Activated naive CD8-positive, alpha-beta T cell treated with anti-CD3 and anti-CD28 coated beads, Interleukin-2, amount 10 ng/mL, durations not matched to agents 7 days and 5 days (primary cell): ENCODE measurements around the gene PHF10. TPM values are rescaled to one million over a fixed set of nuclear protein-coding genes. Genes with fewer than 3 reads are reported as not detected.

Source experiments
- ATAC-seq: fragments of 150-1000 bp; cut with Tn5 transposase; one replicate; pipeline ENCODE4 v1.10.0; 2021; ENCODE audit warnings: low read depth, moderate library complexity
- POLR2A ChIA-PET: fragments of 350-600 bp; sonication (Branson Sonifier 250); formaldehyde crosslinking; loops from one replicate; lab custom pipeline; 2021; ENCODE audit warnings: antibody characterized with exemption; lab: Charles Lee
- DNase-seq: peaks from one replicate; pipeline ENCODE4 v3.0.0; 2021
- H3K27ac Mint-ChIP-seq: one replicate; pipeline ENCODE4 v1.8.0; 2022; ENCODE audit warnings: mild to moderate bottlenecking, mixed read lengths
- H3K27me3 Mint-ChIP-seq: one replicate; pipeline ENCODE4 v1.8.0; 2022; ENCODE audit warnings: mild to moderate bottlenecking, moderate library complexity, mixed read lengths
- H3K36me3 Mint-ChIP-seq: one replicate; pipeline ENCODE4 v1.8.0; 2021; ENCODE audit warnings: mild to moderate bottlenecking, mixed read lengths
- H3K4me1 Mint-ChIP-seq: one replicate; pipeline ENCODE4 v1.8.0; 2021; ENCODE audit warnings: mixed read lengths
- H3K4me3 Mint-ChIP-seq: one replicate; pipeline ENCODE4 v1.8.0; 2022; ENCODE audit warnings: mild to moderate bottlenecking, moderate library complexity, mixed read lengths
- H3K9me3 Mint-ChIP-seq: one replicate; pipeline ENCODE4 v1.8.0; 2021; ENCODE audit warnings: mixed read lengths
- total RNA-seq, 2 experiments: library from RNA; stranded (reverse); gene quantifications; one replicate each; pipeline ENCODE4 v1.2.3, GENCODE V29; 2021

Gene PHF10
- total RNA-seq, 2 experiments from 2014 or later, result 67.2 to 71.0 TPM

- Mint-ChIP-seq H3K36me3 (peaks cover 3% of the 10 kb centered on the region), H3K9me3 (no peaks in the 10 kb centered on the region), H3K4me3 (no peak overlapping the region), H3K27me3 (no peaks in the 10 kb centered on the region), H3K27ac (no peak overlapping the region), H3K4me1 (no peaks in the 10 kb centered on the region)
- ATAC-seq, result no peak
- POLR2A ChIA-PET, result no interaction called here
- no peak for DNase-seq
These were observed 60.8 kb downstream of the PHF10 start for GRCh38 chr6:169663468-169663867.

GRCh38 chr6:169661391-169661756 is 62.9 kb downstream of the PHF10 start:
- H3K4me1 Mint-ChIP-seq, result no peaks in the 10 kb centered on the region
- POLR2A ChIA-PET, result interaction anchor here (0.6 kb wide), 1 partner anchor 914 kb away, joined by 3 read pairs; no protein-coding TSS in a partner anchor
- no peak overlapping the region for H3K27ac Mint-ChIP-seq
- no peak for DNase-seq
- no peaks in the 10 kb centered on the region for H3K27me3 Mint-ChIP-seq
- H3K4me3 Mint-ChIP-seq, result no peak overlapping the region
- no peak for ATAC-seq
- H3K36me3 Mint-ChIP-seq, result peaks cover 2% of the 10 kb centered on the region
- H3K9me3 Mint-ChIP-seq, result no peaks in the 10 kb centered on the region

- no peak for DNase-seq
- Mint-ChIP-seq H3K4me1 (no peaks in the 10 kb centered on the region), H3K9me3 (no peaks in the 10 kb centered on the region), H3K36me3 (peaks cover 2% of the 10 kb centered on the region), H3K27me3 (no peaks in the 10 kb centered on the region), H3K27ac (no peak overlapping the region), H3K4me3 (no peak overlapping the region)
- POLR2A ChIA-PET, result interaction anchor here (0.6 kb wide), 1 partner anchor 914 kb away, joined by 3 read pairs; no protein-coding TSS in a partner anchor
- ATAC-seq, result no peak
These were observed 63.4 kb downstream of the PHF10 start for GRCh38 chr6:169660751-169661390.

- no peak overlapping the region for H3K27ac Mint-ChIP-seq
- H3K27me3 Mint-ChIP-seq, result no peaks in the 10 kb centered on the region
- ATAC-seq (no peak), DNase-seq (no peak)
- H3K36me3 Mint-ChIP-seq, result peaks cover 2% of the 10 kb centered on the region
- POLR2A ChIA-PET, result no interaction called here
- no peaks in the 10 kb centered on the region for H3K9me3 Mint-ChIP-seq
- peaks cover 2% of the 10 kb centered on the region for H3K4me1 Mint-ChIP-seq
- no peak overlapping the region for H3K4me3 Mint-ChIP-seq
These were observed 64.3 kb downstream of the PHF10 start for GRCh38 chr6:169659820-169660610.

- Mint-ChIP-seq H3K4me1 (peaks cover 7% of the 10 kb centered on the region), H3K36me3 (peaks cover 2% of the 10 kb centered on the region), H3K4me3 (no peak overlapping the region), H3K27ac (no peak overlapping the region), H3K9me3 (no peaks in the 10 kb centered on the region), H3K27me3 (no peaks in the 10 kb centered on the region)
- no peak for DNase-seq
- ATAC-seq, result no peak
- POLR2A ChIA-PET, result no interaction called here
These were observed 67.1 kb downstream of the PHF10 start for GRCh38 chr6:169657284-169657610.

GRCh38 chr6:169656546-169657283 is 67.6 kb downstream of the PHF10 start:
- peaks cover 7% of the 10 kb centered on the region for H3K4me1 Mint-ChIP-seq
- H3K36me3 Mint-ChIP-seq, result peaks cover 2% of the 10 kb centered on the region
- ATAC-seq, result no peak
- POLR2A ChIA-PET, result no interaction called here
- H3K9me3 Mint-ChIP-seq, result no peaks in the 10 kb centered on the region
- H3K27me3 Mint-ChIP-seq, result no peaks in the 10 kb centered on the region
- no peak overlapping the region for H3K27ac Mint-ChIP-seq
- H3K4me3 Mint-ChIP-seq, result no peak overlapping the region
- no peak for DNase-seq

GRCh38 chr6:169654598-169655391 is 69.5 kb downstream of the PHF10 start:
- Mint-ChIP-seq H3K4me1 (peaks cover 7% of the 10 kb centered on the region), H3K9me3 (no peaks in the 10 kb centered on the region), H3K4me3 (peak overlapping the region; percentile 93), H3K36me3 (peaks cover 2% of the 10 kb centered on the region), H3K27ac (peak overlapping the region; percentile 88), H3K27me3 (no peaks in the 10 kb centered on the region)
- peak; percentile 78 for DNase-seq
- POLR2A ChIA-PET, result interaction anchor here (0.6 to 1.4 kb wide), 4 partner anchors 48 to 612 kb away, joined by 3 to 7 read pairs (median 4); no protein-coding TSS in a partner anchor
- peak; percentile 92 for ATAC-seq

Other genes starting within 250 kb of the PHF10 start
- 10 to 100 TPM; 37.6 to 39.6 TPM for gene WDR27, start 22.5 kb downstream of the PHF10 start, total RNA-seq
- gene C6orf120, start 22.4 kb downstream of the PHF10 start, total RNA-seq, result 10 to 100 TPM; 22.2 to 22.5 TPM
- gene DYNLT2, start 27.1 kb upstream of the PHF10 start, total RNA-seq, result 1 to 10 TPM; 2.3 to 2.9 TPM
- gene ERMARD, start 27.1 kb upstream of the PHF10 start, total RNA-seq, result 10 to 100 TPM; 33.9 to 36.4 TPM